ENCODE data around the gene ZNF91.

GRCh38 chr19:23351806-23352205 is 43.5 kb downstream of the ZNF91 start:
- no peak for TF ChIP-seq SIN3A (IDR thresholded peaks at IDR 0.05; ENCODE audit: borderline replicate concordance, insufficient read depth, low read length)
- TF ChIP-seq TAF1 (IDR thresholded peaks at IDR 0.05; ENCODE audit: borderline replicate concordance, insufficient read depth, low read length) = no peak
- no peak for TF ChIP-seq POLR2AphosphoS5 (IDR thresholded peaks at IDR 0.05; ENCODE audit: low read depth, low read length)

Data from PFSK-1 (cell line).